ENCODE data around the gene BST1.

BST1 gene

GRCh38 chr4:15676039-15676438, 26.8 kb upstream of the BST1 start:
- TF ChIP-seq, protein P1, sequence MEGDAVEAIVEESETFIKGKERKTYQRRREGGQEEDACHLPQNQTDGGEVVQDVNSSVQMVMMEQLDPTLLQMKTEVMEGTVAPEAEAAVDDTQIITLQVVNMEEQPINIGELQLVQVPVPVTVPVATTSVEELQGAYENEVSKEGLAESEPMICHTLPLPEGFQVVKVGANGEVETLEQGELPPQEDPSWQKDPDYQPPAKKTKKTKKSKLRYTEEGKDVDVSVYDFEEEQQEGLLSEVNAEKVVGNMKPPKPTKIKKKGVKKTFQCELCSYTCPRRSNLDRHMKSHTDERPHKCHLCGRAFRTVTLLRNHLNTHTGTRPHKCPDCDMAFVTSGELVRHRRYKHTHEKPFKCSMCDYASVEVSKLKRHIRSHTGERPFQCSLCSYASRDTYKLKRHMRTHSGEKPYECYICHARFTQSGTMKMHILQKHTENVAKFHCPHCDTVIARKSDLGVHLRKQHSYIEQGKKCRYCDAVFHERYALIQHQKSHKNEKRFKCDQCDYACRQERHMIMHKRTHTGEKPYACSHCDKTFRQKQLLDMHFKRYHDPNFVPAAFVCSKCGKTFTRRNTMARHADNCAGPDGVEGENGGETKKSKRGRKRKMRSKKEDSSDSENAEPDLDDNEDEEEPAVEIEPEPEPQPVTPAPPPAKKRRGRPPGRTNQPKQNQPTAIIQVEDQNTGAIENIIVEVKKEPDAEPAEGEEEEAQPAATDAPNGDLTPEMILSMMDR (conservative IDR thresholded peaks at IDR 0.05; ENCODE audit: low read depth, low read length) = no peak
- no peak for DNase-seq (ENCODE audit: low read depth)
- no peak overlapping the region for H3K4me3 ChIP-seq (ENCODE audit: low read length)

DNA sequence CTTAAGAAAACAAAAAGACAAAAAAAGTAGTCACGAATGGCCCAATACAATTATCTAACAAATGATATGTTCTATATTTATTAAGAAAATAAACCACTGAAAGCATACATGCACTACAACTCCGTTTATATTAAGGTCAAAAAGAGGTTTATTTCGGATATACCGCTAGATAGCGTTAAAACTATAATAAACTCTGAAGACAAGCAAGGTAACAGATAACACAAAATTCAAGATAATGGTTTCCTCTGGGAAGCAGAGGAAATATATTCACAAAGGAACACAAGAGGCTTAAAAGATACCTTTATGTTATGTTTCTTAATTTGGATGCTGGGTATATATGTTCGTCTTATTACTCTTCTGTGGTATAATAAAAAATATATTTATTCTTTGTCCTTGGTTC, 26.0 kb upstream of the BST1 start:
- DNase-seq (ENCODE audit: low read depth) = no peak
- TF ChIP-seq, protein P1 (conservative IDR thresholded peaks at IDR 0.05; ENCODE audit: low read depth, low read length) = no peak
- no peak overlapping the region for H3K4me3 ChIP-seq (ENCODE audit: low read length)

GRCh38 chr4:15677507-15677988, 25.3 kb upstream of the BST1 start:
- H3K4me3 ChIP-seq (ENCODE audit: low read length) = no peak overlapping the region
- no peak for DNase-seq (ENCODE audit: low read depth)
- TF ChIP-seq, protein P1 (conservative IDR thresholded peaks at IDR 0.05; ENCODE audit: low read depth, low read length) = no peak

- H3K4me3 ChIP-seq (ENCODE audit: low read length) = peak overlapping the region; percentile 90
- no peak for DNase-seq (ENCODE audit: low read depth)
- TF ChIP-seq, protein P1 (conservative IDR thresholded peaks at IDR 0.05; ENCODE audit: low read depth, low read length) = no peak
Measured at GRCh38 chr4:15681067-15681371, 21.8 kb upstream of the BST1 start.

GRCh38 chr4:15681372-15682241, 21.3 kb upstream of the BST1 start, which contains the start of gene FAM200B:
TSS of gene FAM200B (plus strand) at chr4:15681827. CDS start at chr4:15686978, 5,151 bp downstream.
- peak; percentile 92 for DNase-seq (ENCODE audit: low read depth)
- TF ChIP-seq, protein P1 (conservative IDR thresholded peaks at IDR 0.05; ENCODE audit: low read depth, low read length) = no peak
- H3K4me3 ChIP-seq (ENCODE audit: low read length) = peak within 1 kb of the TSS; percentile 90

- DNase-seq (ENCODE audit: low read depth) = no peak
- peak overlapping the region; percentile 90 for H3K4me3 ChIP-seq (ENCODE audit: low read length)
- TF ChIP-seq, protein P1 (conservative IDR thresholded peaks at IDR 0.05; ENCODE audit: low read depth, low read length) = no peak
Measured at GRCh38 chr4:15682242-15683142, 20.4 kb upstream of the BST1 start.
